ENCODE measurements around the gene KIRREL1. TPM values are rescaled to one million over a fixed set of nuclear protein-coding genes. Genes with fewer than 3 reads are reported as not detected.

KIRREL1 gene
- total RNA-seq, 6 experiments from 2014 or later = 1.1 to 4.9 (median 2.9) TPM

- no peak for DNase-seq
- no peak overlapping the region for H3K27ac ChIP-seq
- no peaks in the 10 kb centered on the region for H3K9me3 ChIP-seq
- H3K36me3 ChIP-seq = no peaks in the 10 kb centered on the region
- no peaks in the 10 kb centered on the region for H3K27me3 ChIP-seq
- no peak for TF ChIP-seq CTCF (IDR thresholded peaks at IDR 0.05)
- TF ChIP-seq POLR2A (IDR thresholded peaks at IDR 0.05) = no peak
- intact Hi-C loops (cut with DNase I) = no loop called here
- H3K4me1 ChIP-seq = no peaks in the 10 kb centered on the region
- WGBS (ENCODE audit: insufficient coverage, low coverage, low lambda C conversion rate, missing lambda C conversion rate) = 29% methylated on average over 3 of the region's 4 CpGs
- H3K4me3 ChIP-seq = no peak overlapping the region
- no peak for ATAC-seq
These were observed 53.5 kb downstream of the KIRREL1 start for GRCh38 chr1:158046715-158047510.

- no peak for DNase-seq
- no peak overlapping the region for H3K27ac ChIP-seq
- H3K4me1 ChIP-seq = no peaks in the 10 kb centered on the region
- 62% methylated on average over 8 of the region's 8 CpGs for WGBS (ENCODE audit: insufficient coverage, low coverage, low lambda C conversion rate, missing lambda C conversion rate)
- H3K9me3 ChIP-seq = no peaks in the 10 kb centered on the region
- no peak for ATAC-seq
- intact Hi-C loops (cut with DNase I) = no loop called here
- no peaks in the 10 kb centered on the region for H3K27me3 ChIP-seq
- no peaks in the 10 kb centered on the region for H3K36me3 ChIP-seq
- TF ChIP-seq CTCF (IDR thresholded peaks at IDR 0.05) = no peak
- no peak for TF ChIP-seq POLR2A (IDR thresholded peaks at IDR 0.05)
- no peak overlapping the region for H3K4me3 ChIP-seq
These were observed 55.1 kb downstream of the KIRREL1 start for GRCh38 chr1:158048371-158049067.

- no peak for ATAC-seq
- Histone ChIP-seq H3K9me3 (no peaks in the 10 kb centered on the region), H3K27ac (no peak overlapping the region), H3K27me3 (no peaks in the 10 kb centered on the region), H3K4me1 (no peaks in the 10 kb centered on the region), H3K36me3 (no peaks in the 10 kb centered on the region), H3K4me3 (no peak overlapping the region)
- intact Hi-C loops (cut with DNase I) = no loop called here
- DNase-seq = no peak
- WGBS (ENCODE audit: insufficient coverage, low coverage, low lambda C conversion rate, missing lambda C conversion rate) = 61% methylated on average over 4 of the region's 5 CpGs
- TF ChIP-seq POLR2A (IDR thresholded peaks at IDR 0.05) (no peak), CTCF (IDR thresholded peaks at IDR 0.05) (no peak)
These were observed 56.4 kb downstream of the KIRREL1 start for GRCh38 chr1:158049853-158050252.

GRCh38 chr1:158053276-158053675 is 59.8 kb downstream of the KIRREL1 start:
- no peaks in the 10 kb centered on the region for H3K27me3 ChIP-seq
- no peak for DNase-seq
- no peak overlapping the region for H3K27ac ChIP-seq
- no peaks in the 10 kb centered on the region for H3K4me1 ChIP-seq
- H3K9me3 ChIP-seq = no peaks in the 10 kb centered on the region
- no peaks in the 10 kb centered on the region for H3K36me3 ChIP-seq
- intact Hi-C loops (cut with DNase I) = no loop called here
- ATAC-seq = no peak
- TF ChIP-seq POLR2A (IDR thresholded peaks at IDR 0.05) (no peak), CTCF (IDR thresholded peaks at IDR 0.05) (no peak)
- no peak overlapping the region for H3K4me3 ChIP-seq
